ENCODE data around the gene ROS1.

The ROS1 gene

DNA sequence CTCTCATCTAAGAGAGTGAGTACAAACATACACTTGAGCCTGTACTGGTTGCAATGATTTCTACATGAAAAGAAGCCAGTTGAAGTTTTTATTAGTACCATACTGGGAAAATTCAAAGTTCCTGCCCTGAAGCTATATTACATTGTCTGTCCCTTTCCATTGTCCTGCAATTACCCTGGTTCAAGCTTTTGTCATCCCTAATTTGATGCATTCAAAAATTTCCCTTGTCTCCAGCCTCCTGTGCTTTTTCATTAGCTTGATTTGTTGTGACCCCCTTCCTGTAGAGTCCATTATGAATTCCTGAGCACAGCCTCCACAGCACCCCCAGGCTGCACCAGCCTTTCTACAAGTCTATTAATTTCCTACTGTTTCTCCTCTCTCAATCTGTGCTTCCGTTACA, 114.0 kb downstream of the ROS1 start:
- H4K5ac ChIP-seq (ENCODE audit: low read length), result no peak overlapping the region
- no peak overlapping the region for H2BK5ac ChIP-seq (ENCODE audit: low read length)
- no peak overlapping the region for H2BK15ac ChIP-seq (replicated peaks; ENCODE audit: low read depth)
- WGBS (ENCODE audit: extremely low coverage, insufficient coverage, low lambda C conversion rate), result no CpG with 5 or more reads among the region's 1 CpG
- no peak overlapping the region for H3K9ac ChIP-seq (ENCODE audit: low read length)
- no peak overlapping the region for H2AK5ac ChIP-seq (ENCODE audit: low read length)
- no peak overlapping the region for H3K18ac ChIP-seq (ENCODE audit: low read length)
- no peak overlapping the region for H3K4ac ChIP-seq (ENCODE audit: low read depth, low read length)
- H3K27ac ChIP-seq (ENCODE audit: low read depth, low read length), result no peak overlapping the region
- no peaks in the 10 kb centered on the region for H3K79me2 ChIP-seq (ENCODE audit: control insufficient read depth, insufficient read depth, low read length)
- no peak overlapping the region for H3K4me3 ChIP-seq (ENCODE audit: low read length)
- no peak overlapping the region for H3K4me2 ChIP-seq (ENCODE audit: low read length)
- DNase-seq, result no peak
- H3K79me1 ChIP-seq (ENCODE audit: low read length), result no peaks in the 10 kb centered on the region
- H4K8ac ChIP-seq (ENCODE audit: low read depth, low read length), result no peak overlapping the region
- H3K36me3 ChIP-seq (ENCODE audit: control insufficient read depth, insufficient read depth, low read length), result no peaks in the 10 kb centered on the region
- H3K23ac ChIP-seq (ENCODE audit: low read length), result no peak overlapping the region
- no peaks in the 10 kb centered on the region for H3K27me3 ChIP-seq (ENCODE audit: insufficient read depth, low read length, poor library complexity)
- H3K4me1 ChIP-seq (ENCODE audit: control insufficient read depth, low read depth, low read length), result no peaks in the 10 kb centered on the region
- no peak overlapping the region for H2BK120ac ChIP-seq (ENCODE audit: low read depth, low read length)
- no peak overlapping the region for H3K56ac ChIP-seq (ENCODE audit: low read length)

DNA sequence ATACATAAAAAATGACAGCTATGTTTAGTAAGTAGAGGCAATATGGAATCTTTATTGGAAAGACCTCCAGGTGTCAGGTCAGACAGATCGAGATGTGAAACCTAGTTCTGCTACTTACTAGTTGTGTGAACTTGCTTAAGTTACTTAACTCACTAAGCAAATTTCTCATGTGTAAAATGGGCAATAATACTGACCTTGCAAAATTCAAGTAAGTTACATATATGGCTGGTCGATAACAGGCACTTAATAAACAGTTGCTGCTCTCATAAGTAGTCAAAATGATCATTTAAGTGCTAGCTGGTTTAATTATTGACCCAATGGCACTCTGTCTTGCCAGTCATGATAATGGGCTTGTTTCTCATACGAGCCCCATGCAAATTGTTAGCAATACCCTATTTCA, 114.4 kb downstream of the ROS1 start:
- no peak overlapping the region for H4K8ac ChIP-seq (ENCODE audit: low read depth, low read length)
- H3K79me1 ChIP-seq (ENCODE audit: low read length), result no peaks in the 10 kb centered on the region
- no peaks in the 10 kb centered on the region for H3K4me1 ChIP-seq (ENCODE audit: control insufficient read depth, low read depth, low read length)
- no peaks in the 10 kb centered on the region for H3K79me2 ChIP-seq (ENCODE audit: control insufficient read depth, insufficient read depth, low read length)
- no peak overlapping the region for H4K5ac ChIP-seq (ENCODE audit: low read length)
- no peak overlapping the region for H3K27ac ChIP-seq (ENCODE audit: low read depth, low read length)
- H2BK5ac ChIP-seq (ENCODE audit: low read length), result no peak overlapping the region
- no peak overlapping the region for H3K4me2 ChIP-seq (ENCODE audit: low read length)
- no peak overlapping the region for H2BK15ac ChIP-seq (replicated peaks; ENCODE audit: low read depth)
- H2AK5ac ChIP-seq (ENCODE audit: low read length), result no peak overlapping the region
- H3K56ac ChIP-seq (ENCODE audit: low read length), result no peak overlapping the region
- no peaks in the 10 kb centered on the region for H3K27me3 ChIP-seq (ENCODE audit: insufficient read depth, low read length, poor library complexity)
- no peaks in the 10 kb centered on the region for H3K36me3 ChIP-seq (ENCODE audit: control insufficient read depth, insufficient read depth, low read length)
- no peak overlapping the region for H3K23ac ChIP-seq (ENCODE audit: low read length)
- H2BK120ac ChIP-seq (ENCODE audit: low read depth, low read length), result no peak overlapping the region
- H3K4ac ChIP-seq (ENCODE audit: low read depth, low read length), result no peak overlapping the region
- no peak overlapping the region for H3K18ac ChIP-seq (ENCODE audit: low read length)
- no peak overlapping the region for H3K4me3 ChIP-seq (ENCODE audit: low read length)
- no CpG with 5 or more reads among the region's 3 CpGs for WGBS (ENCODE audit: extremely low coverage, insufficient coverage, low lambda C conversion rate)
- H3K9ac ChIP-seq (ENCODE audit: low read length), result no peak overlapping the region
- no peak for DNase-seq

DNA sequence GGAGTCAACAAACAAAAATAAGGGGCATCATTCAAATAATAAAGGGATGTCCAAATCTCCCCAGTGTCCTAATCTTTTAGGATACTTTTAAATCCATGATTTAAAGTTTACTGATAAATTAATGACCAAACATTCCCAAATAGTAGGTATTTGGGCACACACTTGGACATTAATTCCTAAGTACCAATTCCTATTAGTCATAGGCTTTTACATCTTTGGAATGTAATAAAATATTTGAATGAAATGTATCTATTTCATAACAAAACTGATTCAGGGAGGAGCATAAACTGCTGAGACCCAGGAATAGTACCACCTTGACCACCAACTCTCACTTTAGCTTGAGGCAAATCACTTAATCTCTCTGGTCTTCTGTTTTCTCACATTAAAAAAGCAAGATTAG, 116.1 kb downstream of the ROS1 start:
- H3K27ac ChIP-seq (ENCODE audit: low read depth, low read length), result no peak overlapping the region
- no peaks in the 10 kb centered on the region for H3K36me3 ChIP-seq (ENCODE audit: control insufficient read depth, insufficient read depth, low read length)
- H3K4ac ChIP-seq (ENCODE audit: low read depth, low read length), result no peak overlapping the region
- H2BK15ac ChIP-seq (replicated peaks; ENCODE audit: low read depth), result no peak overlapping the region
- DNase-seq, result no peak
- H2AK5ac ChIP-seq (ENCODE audit: low read length), result no peak overlapping the region
- no peak overlapping the region for H3K56ac ChIP-seq (ENCODE audit: low read length)
- H3K9ac ChIP-seq (ENCODE audit: low read length), result no peak overlapping the region
- no peaks in the 10 kb centered on the region for H3K79me2 ChIP-seq (ENCODE audit: control insufficient read depth, insufficient read depth, low read length)
- H4K5ac ChIP-seq (ENCODE audit: low read length), result no peak overlapping the region
- no peaks in the 10 kb centered on the region for H3K27me3 ChIP-seq (ENCODE audit: insufficient read depth, low read length, poor library complexity)
- H3K23ac ChIP-seq (ENCODE audit: low read length), result no peak overlapping the region
- H3K4me3 ChIP-seq (ENCODE audit: low read length), result no peak overlapping the region
- H2BK5ac ChIP-seq (ENCODE audit: low read length), result no peak overlapping the region
- H3K18ac ChIP-seq (ENCODE audit: low read length), result no peak overlapping the region
- H4K8ac ChIP-seq (ENCODE audit: low read depth, low read length), result no peak overlapping the region
- no peak overlapping the region for H3K4me2 ChIP-seq (ENCODE audit: low read length)
- no peaks in the 10 kb centered on the region for H3K79me1 ChIP-seq (ENCODE audit: low read length)
- H3K4me1 ChIP-seq (ENCODE audit: control insufficient read depth, low read depth, low read length), result no peaks in the 10 kb centered on the region
- H2BK120ac ChIP-seq (ENCODE audit: low read depth, low read length), result no peak overlapping the region

DNA sequence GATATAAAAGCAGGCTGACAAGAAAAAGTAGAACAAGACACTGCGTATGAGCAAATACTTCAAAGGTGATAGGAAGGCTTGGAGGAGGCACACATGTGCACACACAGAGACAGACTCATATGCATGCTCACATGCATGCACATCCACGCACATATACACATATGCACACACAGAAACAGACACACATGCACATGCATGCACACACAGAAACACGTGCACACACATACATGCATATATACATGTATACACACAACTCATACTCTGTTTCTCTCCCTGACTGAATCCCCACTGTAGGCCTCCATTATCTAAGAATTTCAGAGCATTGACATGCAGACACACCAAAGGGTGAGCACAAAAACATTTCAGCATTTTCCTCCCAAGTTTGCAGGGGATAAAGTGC, 116.7 kb downstream of the ROS1 start:
- Histone ChIP-seq H3K79me2 (ENCODE audit: control insufficient read depth, insufficient read depth, low read length) (no peaks in the 10 kb centered on the region), H3K27me3 (ENCODE audit: insufficient read depth, low read length, poor library complexity) (no peaks in the 10 kb centered on the region), H3K18ac (ENCODE audit: low read length) (no peak overlapping the region), H4K5ac (ENCODE audit: low read length) (no peak overlapping the region), H3K23ac (ENCODE audit: low read length) (no peak overlapping the region), H2BK120ac (ENCODE audit: low read depth, low read length) (no peak overlapping the region), H3K4me1 (ENCODE audit: control insufficient read depth, low read depth, low read length) (no peaks in the 10 kb centered on the region), H3K56ac (ENCODE audit: low read length) (no peak overlapping the region), H3K4ac (ENCODE audit: low read depth, low read length) (no peak overlapping the region), H3K4me2 (ENCODE audit: low read length) (no peak overlapping the region), H3K36me3 (ENCODE audit: control insufficient read depth, insufficient read depth, low read length) (no peaks in the 10 kb centered on the region), H2BK15ac (replicated peaks; ENCODE audit: low read depth) (no peak overlapping the region), H3K4me3 (ENCODE audit: low read length) (no peak overlapping the region), H2AK5ac (ENCODE audit: low read length) (no peak overlapping the region), H2BK5ac (ENCODE audit: low read length) (no peak overlapping the region), H3K9ac (ENCODE audit: low read length) (no peak overlapping the region), H3K79me1 (ENCODE audit: low read length) (no peaks in the 10 kb centered on the region), H3K27ac (ENCODE audit: low read depth, low read length) (no peak overlapping the region), H4K8ac (ENCODE audit: low read depth, low read length) (no peak overlapping the region)
- no CpG with 5 or more reads among the region's 3 CpGs for WGBS (ENCODE audit: extremely low coverage, insufficient coverage, low lambda C conversion rate)
- DNase-seq, result no peak

DNA sequence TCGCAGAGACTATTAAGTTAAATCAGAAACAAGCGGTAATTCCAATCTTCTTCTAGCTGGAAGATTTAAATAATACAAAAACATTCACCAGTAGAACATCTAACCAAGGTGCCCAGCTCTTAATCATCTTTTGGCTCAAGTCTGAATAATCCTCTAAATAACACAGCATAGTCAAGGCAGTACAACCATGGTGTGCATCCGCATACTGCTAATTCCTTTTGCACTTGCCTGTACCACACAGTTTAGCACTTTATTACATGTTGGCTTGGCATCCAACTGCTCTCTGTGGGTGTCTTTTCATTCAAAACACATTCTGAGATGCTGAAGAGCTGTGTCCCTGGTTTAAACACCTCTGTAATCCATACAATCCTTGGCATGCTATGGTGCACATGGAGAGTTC, 118.1 kb downstream of the ROS1 start:
- H4K8ac ChIP-seq (ENCODE audit: low read depth, low read length), result no peak overlapping the region
- H3K4me2 ChIP-seq (ENCODE audit: low read length), result no peak overlapping the region
- WGBS (ENCODE audit: extremely low coverage, insufficient coverage, low lambda C conversion rate), result no CpG with 5 or more reads among the region's 3 CpGs
- H3K79me1 ChIP-seq (ENCODE audit: low read length), result no peaks in the 10 kb centered on the region
- H3K23ac ChIP-seq (ENCODE audit: low read length), result no peak overlapping the region
- H4K5ac ChIP-seq (ENCODE audit: low read length), result no peak overlapping the region
- H2AK5ac ChIP-seq (ENCODE audit: low read length), result no peak overlapping the region
- no peaks in the 10 kb centered on the region for H3K4me1 ChIP-seq (ENCODE audit: control insufficient read depth, low read depth, low read length)
- no peak overlapping the region for H3K4me3 ChIP-seq (ENCODE audit: low read length)
- no peak overlapping the region for H3K18ac ChIP-seq (ENCODE audit: low read length)
- H3K27ac ChIP-seq (ENCODE audit: low read depth, low read length), result no peak overlapping the region
- H3K27me3 ChIP-seq (ENCODE audit: insufficient read depth, low read length, poor library complexity), result no peaks in the 10 kb centered on the region
- H3K56ac ChIP-seq (ENCODE audit: low read length), result no peak overlapping the region
- no peak overlapping the region for H3K4ac ChIP-seq (ENCODE audit: low read depth, low read length)
- H2BK120ac ChIP-seq (ENCODE audit: low read depth, low read length), result no peak overlapping the region
- no peak overlapping the region for H3K9ac ChIP-seq (ENCODE audit: low read length)
- DNase-seq, result no peak
- no peaks in the 10 kb centered on the region for H3K36me3 ChIP-seq (ENCODE audit: control insufficient read depth, insufficient read depth, low read length)
- H2BK15ac ChIP-seq (replicated peaks; ENCODE audit: low read depth), result no peak overlapping the region
- no peak overlapping the region for H2BK5ac ChIP-seq (ENCODE audit: low read length)
- no peaks in the 10 kb centered on the region for H3K79me2 ChIP-seq (ENCODE audit: control insufficient read depth, insufficient read depth, low read length)

DNA sequence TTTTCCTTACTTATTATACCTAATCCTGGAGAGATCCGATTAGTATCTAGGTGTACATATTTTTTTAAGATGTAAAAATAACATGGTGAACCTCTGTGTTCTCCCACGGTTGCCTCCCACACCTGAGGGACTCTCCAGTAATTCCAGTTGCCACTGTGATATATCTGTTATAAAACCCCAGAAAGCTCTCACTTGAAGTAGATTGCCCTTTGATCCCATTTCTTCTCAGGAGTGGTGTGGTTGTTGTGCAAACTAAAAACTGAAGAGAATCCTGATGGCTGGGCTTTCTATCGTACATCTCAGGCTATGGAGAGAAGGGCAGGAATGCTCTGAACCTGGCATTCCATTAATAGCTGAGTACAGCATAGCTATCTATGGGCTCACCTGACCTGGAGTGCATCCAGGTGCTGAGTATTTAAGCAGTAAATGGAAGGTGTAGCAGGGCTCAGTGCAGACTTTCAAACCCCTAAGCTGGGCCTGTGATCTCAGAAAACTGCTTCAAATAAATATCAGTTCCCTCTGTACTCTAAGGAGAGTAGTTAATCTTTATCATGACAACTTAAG, 119.4 kb downstream of the ROS1 start:
- no peaks in the 10 kb centered on the region for H3K79me1 ChIP-seq (ENCODE audit: low read length)
- H3K23ac ChIP-seq (ENCODE audit: low read length), result no peak overlapping the region
- H3K27me3 ChIP-seq (ENCODE audit: insufficient read depth, low read length, poor library complexity), result no peaks in the 10 kb centered on the region
- H4K8ac ChIP-seq (ENCODE audit: low read depth, low read length), result no peak overlapping the region
- H3K4ac ChIP-seq (ENCODE audit: low read depth, low read length), result no peak overlapping the region
- no peak overlapping the region for H3K4me2 ChIP-seq (ENCODE audit: low read length)
- H3K27ac ChIP-seq (ENCODE audit: low read depth, low read length), result no peak overlapping the region
- no peaks in the 10 kb centered on the region for H3K36me3 ChIP-seq (ENCODE audit: control insufficient read depth, insufficient read depth, low read length)
- no peak overlapping the region for H2AK5ac ChIP-seq (ENCODE audit: low read length)
- no peak overlapping the region for H3K56ac ChIP-seq (ENCODE audit: low read length)
- H4K5ac ChIP-seq (ENCODE audit: low read length), result no peak overlapping the region
- no peak overlapping the region for H2BK120ac ChIP-seq (ENCODE audit: low read depth, low read length)
- no peak overlapping the region for H3K18ac ChIP-seq (ENCODE audit: low read length)
- no peak overlapping the region for H2BK5ac ChIP-seq (ENCODE audit: low read length)
- H3K9ac ChIP-seq (ENCODE audit: low read length), result no peak overlapping the region
- WGBS (ENCODE audit: extremely low coverage, insufficient coverage, low lambda C conversion rate), result no CpG with 5 or more reads among the region's 3 CpGs
- no peaks in the 10 kb centered on the region for H3K79me2 ChIP-seq (ENCODE audit: control insufficient read depth, insufficient read depth, low read length)
- no peak overlapping the region for H3K4me3 ChIP-seq (ENCODE audit: low read length)
- DNase-seq, result no peak
- no peaks in the 10 kb centered on the region for H3K4me1 ChIP-seq (ENCODE audit: control insufficient read depth, low read depth, low read length)
- H2BK15ac ChIP-seq (replicated peaks; ENCODE audit: low read depth), result no peak overlapping the region
